Epithelial cell of esophagus (primary cell): Measurements from ENCODE around the gene PDS5A.

ENCODE experiments used
- DNase-seq: peaks from one replicate; pipeline ENCODE4 v3.0.0; 2010; ENCODE audit warnings: low read depth
- H3K4me3 ChIP-seq: 2 replicates; pipeline ENCODE4 v1.5.1; 2011; ENCODE audit warnings: mild to moderate bottlenecking, low read length, control low read depth
- TF ChIP-seq, protein P1 (sequence below): IDR thresholded peaks from 2 replicates; pipeline ENCODE4 v1.5.1; 2011; ENCODE audit warnings: low read depth, mild to moderate bottlenecking, low read length, control low read depth, inconsistent platforms; ENCODE audit not compliant: insufficient read depth; ENCODE audit errors: missing control alignments

PDS5A gene

DNA sequence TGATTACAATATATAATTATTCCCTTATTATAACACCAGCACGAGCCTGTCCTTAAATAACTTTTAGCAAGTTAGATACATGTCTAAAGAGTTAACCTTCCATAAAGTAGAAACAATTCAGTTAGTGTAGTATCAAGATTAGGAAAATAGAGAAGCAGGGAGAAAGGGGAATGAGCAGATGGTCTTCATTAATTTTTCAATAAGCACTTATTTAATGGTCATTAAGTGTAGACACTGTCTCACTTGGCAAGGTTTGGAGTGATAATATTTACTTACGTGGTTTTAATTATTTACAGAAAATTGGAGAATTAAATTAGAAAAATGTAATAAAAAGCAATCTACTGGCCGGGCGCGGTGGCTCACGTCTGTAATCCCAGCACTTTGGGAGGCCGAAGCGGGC is 99.7 kb downstream of the PDS5A start:
- no peak for DNase-seq
- TF ChIP-seq, protein P1, sequence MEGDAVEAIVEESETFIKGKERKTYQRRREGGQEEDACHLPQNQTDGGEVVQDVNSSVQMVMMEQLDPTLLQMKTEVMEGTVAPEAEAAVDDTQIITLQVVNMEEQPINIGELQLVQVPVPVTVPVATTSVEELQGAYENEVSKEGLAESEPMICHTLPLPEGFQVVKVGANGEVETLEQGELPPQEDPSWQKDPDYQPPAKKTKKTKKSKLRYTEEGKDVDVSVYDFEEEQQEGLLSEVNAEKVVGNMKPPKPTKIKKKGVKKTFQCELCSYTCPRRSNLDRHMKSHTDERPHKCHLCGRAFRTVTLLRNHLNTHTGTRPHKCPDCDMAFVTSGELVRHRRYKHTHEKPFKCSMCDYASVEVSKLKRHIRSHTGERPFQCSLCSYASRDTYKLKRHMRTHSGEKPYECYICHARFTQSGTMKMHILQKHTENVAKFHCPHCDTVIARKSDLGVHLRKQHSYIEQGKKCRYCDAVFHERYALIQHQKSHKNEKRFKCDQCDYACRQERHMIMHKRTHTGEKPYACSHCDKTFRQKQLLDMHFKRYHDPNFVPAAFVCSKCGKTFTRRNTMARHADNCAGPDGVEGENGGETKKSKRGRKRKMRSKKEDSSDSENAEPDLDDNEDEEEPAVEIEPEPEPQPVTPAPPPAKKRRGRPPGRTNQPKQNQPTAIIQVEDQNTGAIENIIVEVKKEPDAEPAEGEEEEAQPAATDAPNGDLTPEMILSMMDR = no peak
- H3K4me3 ChIP-seq = no peak overlapping the region

DNA sequence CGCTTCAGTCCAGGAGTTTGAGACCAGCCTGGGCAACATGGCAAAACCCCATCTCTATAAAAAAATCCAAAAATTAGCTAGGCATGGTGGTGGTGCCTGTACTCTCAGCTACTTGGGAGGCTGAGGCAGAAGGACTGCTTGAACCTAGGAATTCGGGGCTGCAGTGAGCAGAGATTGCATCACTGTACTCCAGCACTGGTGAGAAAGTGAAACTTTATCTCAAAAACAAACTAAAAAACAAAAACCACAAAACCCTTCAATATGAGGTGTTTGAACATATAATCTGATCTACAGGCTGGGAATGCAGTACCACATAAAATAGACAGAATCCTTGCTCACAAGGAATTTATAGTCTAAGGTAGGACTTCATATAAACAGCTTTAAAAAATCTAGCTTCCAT is 103.9 kb downstream of the PDS5A start:
- TF ChIP-seq, protein P1 = no peak
- no peak for DNase-seq
- no peak overlapping the region for H3K4me3 ChIP-seq

DNA sequence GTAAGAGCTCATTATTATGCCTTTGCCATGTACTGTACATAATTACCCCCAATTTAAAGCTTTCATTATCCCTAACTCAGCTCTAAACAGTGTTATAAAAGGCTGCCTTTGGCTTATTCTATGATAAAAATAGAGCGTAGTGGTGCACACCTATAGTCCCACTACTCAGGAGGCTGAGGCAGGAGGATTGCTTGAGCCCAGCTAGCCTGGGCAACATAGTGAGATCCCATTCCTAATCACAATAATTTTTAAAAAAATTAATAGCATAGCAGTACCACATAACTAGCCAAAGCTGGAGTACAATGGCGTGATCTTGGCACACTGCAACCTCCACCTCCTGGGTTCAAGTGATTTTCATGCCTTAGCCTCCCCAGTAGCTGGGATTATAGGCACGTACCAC is 112.4 kb downstream of the PDS5A start:
- TF ChIP-seq, protein P1 = no peak
- no peak overlapping the region for H3K4me3 ChIP-seq
- DNase-seq = no peak

DNA sequence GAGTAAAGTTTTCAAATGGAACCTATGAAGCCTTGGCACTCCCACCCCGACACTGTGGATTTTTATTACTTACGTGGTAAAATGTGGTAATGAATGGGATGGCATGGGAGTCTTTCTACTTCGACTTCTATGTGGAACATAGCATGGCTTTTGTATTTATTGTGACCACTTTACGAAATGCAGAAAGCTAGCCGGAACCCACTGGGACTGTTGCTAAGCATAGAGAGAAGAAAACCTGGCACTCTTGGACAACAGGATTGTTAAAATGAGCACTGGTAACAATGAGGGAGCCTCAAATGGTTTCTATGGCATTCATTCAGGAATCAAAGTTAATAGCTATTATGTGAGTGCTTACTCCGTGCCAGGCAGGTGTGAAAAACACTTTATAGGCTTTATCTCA is 113.3 kb downstream of the PDS5A start:
- TF ChIP-seq, protein P1 = no peak
- no peak overlapping the region for H3K4me3 ChIP-seq
- DNase-seq = no peak

DNA sequence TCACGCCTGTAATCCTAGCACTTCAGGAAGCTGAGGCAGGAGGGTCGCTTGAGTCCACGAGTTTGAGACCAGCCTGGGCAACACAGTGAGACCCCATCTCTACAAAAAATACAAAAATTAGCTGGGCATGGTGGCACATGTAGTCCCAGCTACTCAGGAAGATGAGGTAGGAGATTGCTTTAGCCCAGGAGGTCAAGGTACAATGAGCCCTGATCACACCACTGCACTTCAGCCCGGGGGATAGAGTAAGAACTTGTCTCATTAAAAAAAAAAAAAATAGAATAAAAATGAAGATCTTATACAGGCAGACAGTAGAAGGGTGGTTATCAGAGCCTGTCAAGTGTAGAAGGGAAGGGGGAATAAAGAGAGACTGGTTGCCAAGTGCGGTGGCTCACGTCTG is 116.9 kb downstream of the PDS5A start:
- no peak for DNase-seq
- TF ChIP-seq, protein P1 = no peak
- H3K4me3 ChIP-seq = no peak overlapping the region

DNA sequence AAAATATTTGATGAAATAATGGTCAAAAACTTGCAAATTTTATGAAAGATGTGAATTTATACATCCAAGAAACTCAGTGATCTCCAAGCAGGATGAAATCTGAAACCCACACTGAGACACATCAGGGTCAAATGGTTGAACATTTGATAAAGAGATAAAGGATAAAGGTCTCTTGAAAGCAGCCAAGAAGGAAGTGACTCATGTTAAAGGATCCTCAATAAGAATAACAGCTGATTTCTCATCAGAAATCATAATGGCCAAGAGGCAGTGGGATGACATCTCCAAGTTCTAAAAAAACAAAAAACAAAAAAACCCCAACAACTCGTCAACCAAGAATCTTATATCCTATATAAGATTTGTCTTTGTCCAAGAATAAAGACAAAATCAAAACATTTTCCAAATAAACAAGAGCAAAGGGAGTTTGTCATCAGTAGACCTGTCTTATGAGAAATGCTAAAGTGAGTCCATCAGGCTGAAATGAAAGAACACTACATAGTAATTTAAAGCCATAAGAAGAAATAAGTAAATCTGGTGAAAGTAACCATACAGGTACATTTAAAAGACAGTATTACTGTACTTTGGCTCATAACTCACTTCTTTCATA is 121.7 kb downstream of the PDS5A start:
- DNase-seq = peak; percentile 31
- H3K4me3 ChIP-seq = no peak overlapping the region
- TF ChIP-seq, protein P1 = no peak

DNA sequence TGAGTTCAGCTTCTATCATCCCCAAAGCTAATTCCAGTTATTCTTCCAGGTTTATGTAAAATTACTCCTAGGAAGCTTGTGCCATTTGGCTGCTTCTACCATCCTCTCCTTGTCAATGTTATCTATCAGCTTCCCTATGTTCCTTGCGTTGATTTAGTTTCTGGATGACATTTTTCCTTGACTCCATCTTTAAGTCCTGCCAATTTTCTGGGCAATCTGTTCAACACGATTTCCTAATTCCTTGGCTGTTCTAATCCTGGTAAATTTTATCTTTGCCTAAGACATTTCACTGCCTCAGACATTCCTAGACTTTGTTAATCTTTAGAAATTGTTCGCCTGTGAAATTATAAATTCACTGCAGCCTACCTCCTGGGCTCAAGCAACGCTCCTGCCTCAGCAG is 125.1 kb downstream of the PDS5A start:
- TF ChIP-seq, protein P1 = no peak
- no peak overlapping the region for H3K4me3 ChIP-seq
- DNase-seq = no peak
